Kidney (tissue), 14 donors: Measurements from ENCODE around the gene SERPINI1. TPM values are rescaled to one million over a fixed set of nuclear protein-coding genes. Genes with fewer than 3 reads are reported as not detected.

Experiments
- DNase-seq, 5 donors: peaks; one replicate each; pipeline ENCODE4 v3.0.0-alpha.2; 2013 to 2020
- FAIRE-seq: peaks from 2 replicates; lab custom pipeline; 2012; peaks lifted over from hg19 to GRCh38; lab: Jason Lieb, UNC
- H3K27ac ChIP-seq, 2 donors: one replicate each; pipeline ENCODE4 v1.7.0; 2013; ENCODE audit warnings: low read depth in 2 of 2, low read length in 2 of 2, inconsistent platforms in 1 of 2
- H3K27me3 ChIP-seq: one replicate; pipeline ENCODE4 v1.7.1; 2013; ENCODE audit warnings: low read length, inconsistent platforms; ENCODE audit not compliant: control insufficient read depth, insufficient read depth
- H3K36me3 ChIP-seq, 3 donors: one replicate each; pipeline versions ENCODE4 v1.7.0 to v1.7.1; 2013; ENCODE audit warnings: low read length in 3 of 3, control low read depth in 1 of 3, inconsistent platforms in 1 of 3; ENCODE audit not compliant: insufficient read depth in 3 of 3, control insufficient read depth in 2 of 3
- H3K4me1 ChIP-seq, 3 donors: one replicate each; pipeline versions ENCODE4 v1.7.0 to v1.7.1; 2013; ENCODE audit warnings: low read length in 3 of 3, inconsistent platforms in 1 of 3, low read depth in 1 of 3; ENCODE audit not compliant: control insufficient read depth in 2 of 3, insufficient read depth in 2 of 3
- H3K4me3 ChIP-seq, 3 donors: one replicate each; pipeline versions ENCODE4 v1.7.0 to v1.8.1; 2013; ENCODE audit warnings: low read length in 3 of 3, control low read depth in 1 of 3, inconsistent platforms in 1 of 3
- H3K9ac ChIP-seq, 3 donors: one replicate each; pipeline versions ENCODE4 v1.7.0 to v1.7.1; 2013; ENCODE audit warnings: low read length in 3 of 3, control low read depth in 1 of 3, inconsistent platforms in 1 of 3
- H3K9me3 ChIP-seq, 3 donors: one replicate each; pipeline versions ENCODE4 v1.7.0 to v1.7.1; 2013; ENCODE audit warnings: low read length in 3 of 3, control low read depth in 1 of 3, inconsistent platforms in 1 of 3; ENCODE audit not compliant: control insufficient read depth in 2 of 3, insufficient read depth in 1 of 3
- CTCF ChIP-seq: IDR thresholded peaks from 3 replicates; pipeline ENCODE4 v1.5.1; 2012; ENCODE audit warnings: mild to moderate bottlenecking, moderate library complexity, borderline replicate concordance; ENCODE audit not compliant: insufficient read depth; ENCODE audit errors: extremely low read depth
- intact Hi-C: fragments of 100-400 bp; cut with DNase I; formaldehyde crosslinking; loops from one replicate; pipeline ENCODE4 v1.11.1; 2022
- polyA plus RNA-seq: library from polyadenylated mRNA; stranded (reverse); fragments of 350-450 nt; fragmentation: Illumina TruSeq; extraction: RNeasy Lipid Tissue Mini Kit (QIAGEN cat#74804); gene quantifications from one replicate; pipeline ENCODE4 v1.2.3, GENCODE V29; 2014; ENCODE audit warnings: low read depth, low replicate concordance; ENCODE audit not compliant: insufficient read depth
- total RNA-seq: library from RNA; stranded (reverse); fragmentation: NEBNext Ultra II Directional; extraction: Animal tissue kit (Norgen Biotek cat#: 25700); gene quantifications from one replicate; pipeline ENCODE4 v1.2.1, GENCODE V29; 2021
- donor health status: control.
- donor health status: control.
- donor health status: control.
- donor health status: control.
- donor health status: control.
- donor health status: DM: yes; HTN: yes; CAD: no.
- donor health status: Normal renal cell carcinoma (clear cell type).

SERPINI1 gene
- total and polyA plus RNA-seq, 2 donors from 2014 or later = 9.5 to 35.3 TPM

GRCh38 chr3:167776066-167776685, 40.7 kb downstream of the SERPINI1 start:
- Histone ChIP-seq H3K27me3 (no peaks in the 10 kb centered on the region), H3K9me3 (peaks cover 0 to 12% (median 0%) of the 10 kb centered on the region in 3 donors), H3K9ac (no peak overlapping the region), H3K27ac (no peak overlapping the region), H3K4me1 (no peaks in the 10 kb centered on the region), H3K4me3 (no peak overlapping the region), H3K36me3 (no peaks in the 10 kb centered on the region)
- peak in 1 of 5 donors; percentile 21 for DNase-seq
- TF ChIP-seq CTCF = no peak
- intact Hi-C loops = no loop called here
- no peak for FAIRE-seq

- FAIRE-seq (no peak), DNase-seq (no peak)
- intact Hi-C loops = no loop called here
- no peaks in the 10 kb centered on the region for H3K27me3 ChIP-seq
- no peaks in the 10 kb centered on the region for H3K36me3 ChIP-seq
- H3K9me3 ChIP-seq = peaks cover 0 to 12% (median 0%) of the 10 kb centered on the region in 3 donors
- no peak overlapping the region for H3K27ac ChIP-seq
- H3K9ac ChIP-seq = no peak overlapping the region
- no peak overlapping the region for H3K4me3 ChIP-seq
- no peak for TF ChIP-seq CTCF
- no peaks in the 10 kb centered on the region for H3K4me1 ChIP-seq
Observed at GRCh38 chr3:167777356-167777755, 41.8 kb downstream of the SERPINI1 start.

- no peaks in the 10 kb centered on the region for H3K36me3 ChIP-seq
- intact Hi-C loops = no loop called here
- H3K4me3 ChIP-seq = no peak overlapping the region
- TF ChIP-seq CTCF = no peak
- no peaks in the 10 kb centered on the region for H3K27me3 ChIP-seq
- H3K27ac ChIP-seq = no peak overlapping the region
- FAIRE-seq (no peak), DNase-seq (no peak)
- H3K4me1 ChIP-seq = no peaks in the 10 kb centered on the region
- H3K9me3 ChIP-seq = peaks cover 0 to 12% (median 0%) of the 10 kb centered on the region in 3 donors
- no peak overlapping the region for H3K9ac ChIP-seq
Observed at GRCh38 chr3:167780214-167780883, 44.8 kb downstream of the SERPINI1 start.
